Astrocyte (in vitro differentiated cells and primary cell): Measurements from ENCODE around the gene GDAP1L1. TPM values are rescaled to one million over a fixed set of nuclear protein-coding genes. Genes with fewer than 3 reads are reported as not detected.
A peak's percentile ranks its signal among the peaks of the same experiment; 100 is the strongest.

Source experiments
- DNase-seq: peaks from one replicate; pipeline ENCODE4 v3.0.0-alpha.2; 2010; ENCODE audit warnings: low read depth
- FAIRE-seq: peaks from 2 replicates; lab custom pipeline; 2011; peaks lifted over from hg19 to GRCh38; lab: Jason Lieb, UNC
- H2AFZ ChIP-seq: 2 replicates; pipeline ENCODE4 v1.6.0; 2012; ENCODE audit warnings: low read depth, low read length, inconsistent platforms
- H3K27ac ChIP-seq: 2 replicates; pipeline ENCODE4 v1.5.1; 2011; ENCODE audit warnings: low read depth, low read length, inconsistent platforms
- H3K27me3 ChIP-seq: 2 replicates; pipeline ENCODE4 v1.6.0; 2011; ENCODE audit warnings: low read length, inconsistent platforms; ENCODE audit not compliant: insufficient read depth
- H3K36me3 ChIP-seq: 2 replicates; pipeline ENCODE4 v1.5.1; 2011; ENCODE audit warnings: low read length, inconsistent platforms; ENCODE audit not compliant: insufficient read depth
- H3K4me1 ChIP-seq: 2 replicates; pipeline ENCODE4 v1.5.1; 2011; ENCODE audit warnings: low read length, inconsistent platforms; ENCODE audit not compliant: insufficient read depth
- H3K4me2 ChIP-seq: 2 replicates; pipeline ENCODE4 v1.6.0; 2012; ENCODE audit warnings: low read length, inconsistent platforms
- H3K4me3 ChIP-seq: 2 replicates; pipeline ENCODE4 v1.5.1; 2011; ENCODE audit warnings: low read depth, mild to moderate bottlenecking, low read length, inconsistent platforms; ENCODE audit not compliant: insufficient read depth
- H3K79me2 ChIP-seq: 2 replicates; pipeline ENCODE4 v1.6.0; 2012; ENCODE audit warnings: mild to moderate bottlenecking, low read length, inconsistent platforms; ENCODE audit not compliant: insufficient read depth
- H3K9ac ChIP-seq: 2 replicates; pipeline ENCODE4 v1.6.0; 2012; ENCODE audit warnings: mild to moderate bottlenecking, low read length, inconsistent platforms
- H3K9me3 ChIP-seq: 2 replicates; pipeline ENCODE4 v1.5.1; 2012; ENCODE audit warnings: low read depth, mild to moderate bottlenecking, low read length, inconsistent platforms; ENCODE audit not compliant: insufficient read depth
- H4K20me1 ChIP-seq: 2 replicates; pipeline ENCODE4 v1.6.0; 2012; ENCODE audit warnings: low read length, inconsistent platforms; ENCODE audit not compliant: insufficient read depth
- H3K27ac Mint-ChIP-seq: one replicate; pipeline ENCODE4 v1.8.0; 2021; ENCODE audit warnings: mild to moderate bottlenecking, mixed read lengths; ENCODE audit not compliant: unreplicated experiment
- H3K27me3 Mint-ChIP-seq: one replicate; pipeline ENCODE4 v1.8.0; 2021; ENCODE audit warnings: low read depth, mixed read lengths; ENCODE audit not compliant: unreplicated experiment
- H3K36me3 Mint-ChIP-seq: one replicate; pipeline ENCODE4 v1.8.0; 2021; ENCODE audit warnings: low read depth, mixed read lengths; ENCODE audit not compliant: unreplicated experiment
- H3K4me1 Mint-ChIP-seq: one replicate; pipeline ENCODE4 v1.8.0; 2021; ENCODE audit warnings: low read depth, mixed read lengths; ENCODE audit not compliant: unreplicated experiment
- H3K4me3 Mint-ChIP-seq: one replicate; pipeline ENCODE4 v1.8.0; 2021; ENCODE audit warnings: mild to moderate bottlenecking, moderate library complexity, mixed read lengths; ENCODE audit not compliant: unreplicated experiment
- H3K9me3 Mint-ChIP-seq: one replicate; pipeline ENCODE4 v1.8.0; 2021; ENCODE audit warnings: mild to moderate bottlenecking, mixed read lengths; ENCODE audit not compliant: unreplicated experiment
- CTCF ChIP-seq: IDR thresholded peaks from 2 replicates; pipeline ENCODE4 v1.5.1; 2011; ENCODE audit warnings: low read depth, mild to moderate bottlenecking, inconsistent platforms, low read length, moderate library complexity; ENCODE audit not compliant: insufficient read depth
- EZH2 ChIP-seq: IDR thresholded peaks from 2 replicates; pipeline ENCODE4 v1.6.1; 2012; ENCODE audit warnings: mild to moderate bottlenecking, low read length, inconsistent platforms; ENCODE audit not compliant: insufficient read depth
- total RNA-seq: library from RNA; stranded (reverse); gene quantifications from 2 replicates; pipeline ENCODE4 v1.2.1, GENCODE V29; 2021

The GDAP1L1 gene
- total RNA-seq, 1 donor from 2014 or later = 0.64 TPM

DNA sequence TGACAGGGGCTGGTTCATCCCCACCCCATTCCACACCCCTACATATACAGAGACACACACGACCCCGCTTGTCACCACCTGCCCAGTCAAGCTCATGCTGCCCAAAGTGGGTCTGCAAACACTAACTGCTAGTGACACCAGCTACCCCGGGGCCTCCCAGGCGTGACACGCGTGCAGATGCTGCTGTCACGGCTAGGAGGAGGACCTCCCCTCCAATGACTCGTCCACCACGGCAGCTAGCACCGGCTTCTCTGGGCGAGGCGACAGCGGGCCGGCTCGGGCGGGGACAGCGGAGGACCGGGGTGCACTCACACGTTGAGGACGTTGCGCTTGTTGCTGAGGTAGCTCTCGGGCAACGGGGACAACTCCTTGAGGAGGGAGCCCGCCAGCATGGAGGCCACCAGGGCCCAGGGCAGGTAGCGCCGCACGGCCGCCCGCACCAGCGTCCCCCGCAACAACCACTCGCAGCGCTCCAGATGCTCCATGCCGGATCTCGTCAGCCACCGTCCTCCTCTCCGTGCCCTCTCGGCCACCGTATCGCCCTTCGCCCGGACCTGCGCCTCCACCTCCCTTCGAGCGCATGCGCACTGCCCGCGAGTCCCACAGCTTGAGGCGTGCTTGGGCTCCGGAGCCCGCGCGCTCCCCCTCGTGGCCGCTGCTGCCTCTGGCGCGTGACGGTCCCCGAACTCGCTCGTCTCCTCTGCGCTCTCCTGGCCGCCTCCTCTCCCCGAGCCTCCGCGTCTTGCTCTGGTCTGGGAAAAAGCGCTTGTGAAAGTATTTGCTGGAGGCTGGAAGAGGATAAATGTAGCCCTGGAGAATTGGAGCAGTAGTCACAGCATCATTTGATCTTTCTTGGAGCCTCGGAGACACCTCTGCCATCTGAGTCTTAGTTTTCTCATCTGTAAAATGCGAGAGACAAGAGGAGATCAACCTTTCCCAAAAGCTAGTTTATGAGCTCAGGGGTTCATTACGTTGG, 63.8 kb downstream of the GDAP1L1 start, which contains the start of gene FITM2:
Gene FITM2 (minus strand): TSS at position 539 of the 976 bp plus-strand sequence. CDS start 54 bp downstream, at position 485.
- TF ChIP-seq EZH2 (no peak), CTCF (peak; percentile 79)
- FAIRE-seq = no peak
- Mint-ChIP-seq H3K36me3 (no peaks in the 10 kb centered on the region), H3K4me3 (peak within 1 kb of the TSS; percentile 93), H3K9me3 (no peaks in the 10 kb centered on the region), H3K27ac (peak within 1 kb of the TSS; percentile 12), H3K4me1 (peaks cover 8% of the 10 kb centered on the region), H3K27me3 (no peaks in the 10 kb centered on the region)
- Histone ChIP-seq H2AFZ (peak within 1 kb of the TSS; percentile 99), H3K4me1 (peaks cover 11% of the 10 kb centered on the region), H3K4me2 (peak within 1 kb of the TSS; percentile 96), H4K20me1 (no peaks in the 10 kb centered on the region), H3K27me3 (peaks cover 4% of the 10 kb centered on the region), H3K27ac (peak within 1 kb of the TSS; percentile 43), H3K79me2 (peaks cover 5% of the 10 kb centered on the region), H3K9me3 (no peaks in the 10 kb centered on the region), H3K36me3 (no peaks in the 10 kb centered on the region), H3K9ac (peak within 1 kb of the TSS; percentile 88), H3K4me3 (peak within 1 kb of the TSS; percentile 86)
- peak; percentile 92 for DNase-seq

DNA sequence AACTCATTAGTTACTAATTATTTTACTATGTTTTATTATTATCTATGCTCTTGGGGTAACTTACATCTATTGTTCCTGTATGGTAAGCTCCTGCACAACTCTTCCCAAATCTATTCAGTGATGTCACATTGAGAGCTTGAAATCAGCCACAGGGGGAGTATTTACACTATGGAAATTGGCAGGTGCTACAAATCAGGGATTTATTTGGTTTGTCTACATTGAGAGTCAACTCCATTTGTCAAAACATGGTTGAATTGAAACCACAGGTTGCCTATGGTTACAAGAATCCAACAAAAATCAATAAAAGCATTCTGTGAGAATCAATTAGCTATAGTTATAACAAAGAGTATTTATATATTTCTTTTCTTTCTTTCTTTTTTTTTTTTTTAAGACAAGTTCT, 67.8 kb downstream of the GDAP1L1 start:
- DNase-seq (no peak), FAIRE-seq (no peak)
- H3K9ac ChIP-seq = no peak overlapping the region
- H3K79me2 ChIP-seq = peaks cover 5% of the 10 kb centered on the region
- Mint-ChIP-seq H3K4me3 (no peak overlapping the region), H3K27me3 (peaks cover 2% of the 10 kb centered on the region), H3K27ac (no peak overlapping the region), H3K36me3 (no peaks in the 10 kb centered on the region), H3K4me1 (peaks cover 6% of the 10 kb centered on the region), H3K9me3 (peaks cover 2% of the 10 kb centered on the region)
- H3K27me3 ChIP-seq = peaks cover 4% of the 10 kb centered on the region
- no peak overlapping the region for H3K27ac ChIP-seq
- no peaks in the 10 kb centered on the region for H3K9me3 ChIP-seq
- TF ChIP-seq EZH2 (no peak), CTCF (no peak)
- H3K4me3 ChIP-seq = no peak overlapping the region
- no peaks in the 10 kb centered on the region for H4K20me1 ChIP-seq
- peaks cover 8% of the 10 kb centered on the region for H3K4me1 ChIP-seq
- H3K4me2 ChIP-seq = no peak overlapping the region
- H2AFZ ChIP-seq = no peak overlapping the region
- H3K36me3 ChIP-seq = no peaks in the 10 kb centered on the region
